ENCODE results near the gene TLK1.

TLK1 gene

DNA sequence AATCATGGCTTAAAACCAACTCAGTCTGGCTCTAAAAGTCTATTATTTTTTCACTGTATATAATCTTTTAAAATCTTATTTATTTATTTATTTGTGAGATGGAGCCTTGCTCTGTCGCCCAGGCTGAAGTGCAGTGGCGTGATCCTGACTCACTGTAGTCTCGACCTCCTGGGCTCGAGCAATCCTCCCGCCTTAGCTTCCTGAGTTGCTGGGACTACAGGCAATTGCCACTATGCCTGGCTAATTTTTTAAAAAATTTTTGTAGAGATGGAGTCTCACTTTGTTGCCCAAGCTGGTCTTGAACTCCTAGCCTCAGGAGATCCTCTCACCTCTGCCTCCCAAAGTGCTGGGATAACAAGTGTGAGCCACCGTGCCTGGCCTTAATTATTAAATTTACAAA, 217.1 kb downstream of the TLK1 start:
- no peak for FAIRE-seq
- no peak for TF ChIP-seq POLR2A (IDR thresholded peaks at IDR 0.05; ENCODE audit: low read depth, low read length)
- DNase-seq (ENCODE audit: insufficient read length, low spot score) = no peak

- FAIRE-seq (no peak), DNase-seq (ENCODE audit: insufficient read length, low spot score) (no peak)
These were observed 217.7 kb downstream of the TLK1 start for GRCh38 chr2:170943041-170943440.

DNA sequence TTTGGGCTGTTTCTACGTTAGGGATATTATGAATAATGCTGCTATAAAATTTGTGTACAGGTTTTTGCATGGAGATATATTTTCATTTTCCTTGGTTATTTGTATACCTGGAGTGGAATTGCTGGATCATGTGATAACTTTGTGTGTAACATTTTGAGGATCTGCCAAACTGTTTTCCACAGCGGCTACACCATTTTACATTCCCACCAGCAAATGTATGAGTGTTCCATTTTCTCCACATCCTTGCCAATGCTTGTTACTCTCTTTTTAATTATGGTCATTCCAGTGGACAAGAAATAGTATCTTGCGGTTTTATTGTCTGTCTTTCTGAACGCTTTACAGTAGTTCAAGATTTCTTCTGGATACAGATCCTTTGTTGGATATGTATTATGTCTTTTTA, 218.1 kb downstream of the TLK1 start:
- no peak for DNase-seq (ENCODE audit: insufficient read length, low spot score)
- no peak for FAIRE-seq
- TF ChIP-seq POLR2A (IDR thresholded peaks at IDR 0.05; ENCODE audit: low read depth, low read length) = no peak

More at GRCh38 chr2:170943041-170943440, 217.7 kb downstream of the TLK1 start:
- TF ChIP-seq POLR2A (IDR thresholded peaks at IDR 0.05; ENCODE audit: low read depth, low read length) = no peak
